NCI-H1694 (cell line): ENCODE data around the gene KNSTRN.

Experiments
- DNase-seq: peaks from one replicate; lab custom pipeline; 2025; lab: John Stamatoyannopoulos, UW

Gene KNSTRN

GRCh38 chr15:40397688-40398412 lies 15.3 kb downstream of the KNSTRN start:
- no peak for DNase-seq

- no peak for DNase-seq
Observed at GRCh38 chr15:40398413-40398873, 15.9 kb downstream of the KNSTRN start.

- DNase-seq, result no peak
Observed at GRCh38 chr15:40399370-40399769, 16.8 kb downstream of the KNSTRN start.

GRCh38 chr15:40405501-40406381 lies 23.2 kb downstream of the KNSTRN start, which contains the start of gene IVD:
IVD (plus strand) TSS chr15:40405795; CDS start chr15:40405828, 33 bp downstream.
- peak; percentile 85 for DNase-seq

DNA sequence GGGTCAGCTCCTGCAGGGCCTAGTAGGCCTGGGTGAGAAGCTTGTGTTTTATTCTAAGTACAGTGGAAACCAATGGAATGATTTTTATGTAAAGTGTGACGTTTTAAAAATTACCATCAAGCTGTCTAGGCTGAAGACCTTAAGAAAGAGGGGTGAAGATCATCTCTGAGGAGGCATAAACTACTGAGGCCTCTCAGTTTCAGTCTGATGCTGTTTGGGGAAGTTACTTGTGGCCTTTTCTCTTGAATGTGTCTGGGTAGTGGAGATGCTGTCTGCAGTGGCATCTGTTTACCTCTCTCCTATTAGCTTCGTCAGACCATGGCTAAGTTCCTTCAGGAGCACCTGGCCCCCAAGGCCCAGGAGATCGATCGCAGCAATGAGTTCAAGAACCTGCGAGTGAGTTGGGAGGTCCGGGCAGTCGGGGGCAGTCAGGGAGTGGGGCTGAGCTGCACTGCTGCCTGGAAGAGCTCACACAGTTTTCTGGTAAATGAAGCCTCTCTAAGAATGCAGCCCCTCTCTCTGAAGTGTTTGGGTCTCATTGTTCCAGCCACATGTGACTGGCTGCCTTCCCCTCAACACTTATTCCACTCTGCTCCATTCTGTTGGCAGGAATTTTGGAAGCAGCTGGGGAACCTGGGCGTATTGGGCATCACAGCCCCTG lies 24.9 kb downstream of the KNSTRN start:
- no peak for DNase-seq

- no peak for DNase-seq
Observed at GRCh38 chr15:40409366-40409765, 26.8 kb downstream of the KNSTRN start.

GRCh38 chr15:40410476-40410875 lies 28.0 kb downstream of the KNSTRN start:
- no peak for DNase-seq

GRCh38 chr15:40412095-40412759 lies 29.7 kb downstream of the KNSTRN start:
- DNase-seq, result no peak

DNA sequence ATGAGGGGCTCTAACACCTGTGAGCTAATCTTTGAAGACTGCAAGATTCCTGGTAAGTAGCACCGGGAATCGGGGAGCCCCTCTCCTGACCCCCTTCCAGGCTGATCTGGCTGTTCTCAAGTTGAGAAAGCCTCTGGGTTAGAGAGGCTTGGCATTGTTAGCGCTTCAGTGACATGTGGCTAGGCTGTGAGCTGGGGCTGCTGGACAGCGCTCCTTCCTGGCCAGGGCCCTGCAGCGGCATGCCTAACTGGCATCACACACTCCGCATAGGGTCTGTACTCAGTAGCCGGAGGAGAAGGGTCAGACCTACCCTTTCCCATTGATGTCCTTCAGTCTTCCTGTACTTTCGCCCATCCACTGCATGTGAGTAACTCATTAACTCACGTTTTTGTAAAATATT lies 30.5 kb downstream of the KNSTRN start:
- DNase-seq, result no peak

DNA sequence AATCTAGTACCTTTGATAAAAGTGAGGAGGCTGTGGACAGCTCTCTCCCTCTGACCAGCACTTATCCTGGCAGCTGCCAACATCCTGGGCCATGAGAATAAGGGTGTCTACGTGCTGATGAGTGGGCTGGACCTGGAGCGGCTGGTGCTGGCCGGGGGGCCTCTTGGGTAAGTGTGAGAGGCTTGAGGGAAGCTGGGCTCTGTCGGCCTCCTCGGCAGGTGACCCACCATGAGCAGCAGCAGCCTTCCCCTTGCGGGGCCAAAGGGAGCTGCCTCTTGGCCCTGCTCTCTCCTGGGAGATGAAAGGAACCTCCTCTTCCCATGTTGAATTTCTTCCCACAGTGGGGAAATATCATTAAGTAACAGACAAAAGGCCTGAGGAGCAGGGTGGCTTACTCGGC lies 32.3 kb downstream of the KNSTRN start:
- DNase-seq, result no peak

- no peak for DNase-seq
Observed at GRCh38 chr15:40415226-40415625, 32.7 kb downstream of the KNSTRN start.

DNA sequence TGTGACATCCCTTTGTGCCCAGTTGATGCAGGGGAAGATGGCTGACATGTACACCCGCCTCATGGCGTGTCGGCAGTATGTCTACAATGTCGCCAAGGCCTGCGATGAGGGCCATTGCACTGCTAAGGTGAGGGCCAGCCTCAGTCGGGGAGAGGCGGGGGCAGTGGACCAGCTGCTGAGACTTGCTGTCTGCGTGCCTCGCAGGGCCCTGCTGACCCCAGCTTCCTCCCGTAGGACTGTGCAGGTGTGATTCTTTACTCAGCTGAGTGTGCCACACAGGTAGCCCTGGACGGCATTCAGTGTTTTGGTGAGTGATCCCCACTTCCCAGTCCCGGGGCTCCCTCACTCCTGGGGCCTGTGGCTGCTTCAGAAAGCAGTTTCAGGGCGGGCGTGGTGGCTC lies 33.5 kb downstream of the KNSTRN start:
- no peak for DNase-seq

DNA sequence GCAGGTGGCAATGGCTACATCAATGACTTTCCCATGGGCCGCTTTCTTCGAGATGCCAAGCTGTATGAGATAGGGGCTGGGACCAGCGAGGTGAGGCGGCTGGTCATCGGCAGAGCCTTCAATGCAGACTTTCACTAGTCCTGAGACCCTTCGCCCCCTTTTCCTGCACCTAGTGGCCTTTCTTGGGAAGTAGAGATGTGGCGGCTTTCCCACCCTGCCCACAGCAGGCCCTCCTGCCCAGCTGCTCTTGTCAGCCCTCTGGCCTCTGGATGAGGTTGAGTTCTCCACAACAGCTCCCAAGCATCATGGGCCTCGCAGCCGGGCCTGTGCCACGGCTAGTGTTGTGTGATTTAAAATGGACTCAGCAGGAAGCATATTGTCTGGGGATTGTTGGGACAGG lies 35.6 kb downstream of the KNSTRN start:
- DNase-seq, result no peak

DNA sequence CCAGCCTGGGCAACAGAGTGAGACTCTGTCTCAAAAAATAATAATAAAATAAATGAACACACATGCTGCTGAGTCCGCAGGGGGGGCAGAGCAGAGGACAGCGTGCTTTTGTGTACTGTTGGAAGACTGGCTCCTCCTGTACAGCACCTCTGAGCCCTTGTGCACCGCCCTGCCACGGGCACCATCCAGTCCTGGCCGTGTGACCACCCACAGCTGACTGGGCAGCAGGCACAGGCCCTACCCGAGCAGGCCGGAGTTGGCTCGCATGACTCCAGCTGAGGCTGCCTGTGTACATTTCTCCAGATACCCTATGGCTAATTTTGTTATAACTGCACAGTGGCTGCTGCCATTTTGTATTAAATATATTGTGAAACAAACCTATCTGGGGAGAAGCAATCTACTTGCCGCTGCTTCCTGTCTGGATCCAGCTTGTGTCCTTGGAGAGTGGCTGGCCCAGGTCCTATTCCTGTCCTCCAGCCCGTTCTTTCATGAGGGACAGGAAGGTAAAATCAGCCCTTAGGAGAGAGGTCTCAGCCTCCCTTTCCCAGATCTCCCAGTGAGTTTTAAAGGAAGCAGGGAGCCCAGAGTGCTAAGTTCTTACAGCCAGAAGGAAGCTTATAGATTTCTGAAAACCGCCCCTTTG lies 37.7 kb downstream of the KNSTRN start:
- DNase-seq, result no peak

GRCh38 chr15:40420793-40421192 lies 38.3 kb downstream of the KNSTRN start:
- DNase-seq, result no peak

- DNase-seq, result peak; percentile 54
Observed at GRCh38 chr15:40421246-40422157, 39.0 kb downstream of the KNSTRN start.

DNA sequence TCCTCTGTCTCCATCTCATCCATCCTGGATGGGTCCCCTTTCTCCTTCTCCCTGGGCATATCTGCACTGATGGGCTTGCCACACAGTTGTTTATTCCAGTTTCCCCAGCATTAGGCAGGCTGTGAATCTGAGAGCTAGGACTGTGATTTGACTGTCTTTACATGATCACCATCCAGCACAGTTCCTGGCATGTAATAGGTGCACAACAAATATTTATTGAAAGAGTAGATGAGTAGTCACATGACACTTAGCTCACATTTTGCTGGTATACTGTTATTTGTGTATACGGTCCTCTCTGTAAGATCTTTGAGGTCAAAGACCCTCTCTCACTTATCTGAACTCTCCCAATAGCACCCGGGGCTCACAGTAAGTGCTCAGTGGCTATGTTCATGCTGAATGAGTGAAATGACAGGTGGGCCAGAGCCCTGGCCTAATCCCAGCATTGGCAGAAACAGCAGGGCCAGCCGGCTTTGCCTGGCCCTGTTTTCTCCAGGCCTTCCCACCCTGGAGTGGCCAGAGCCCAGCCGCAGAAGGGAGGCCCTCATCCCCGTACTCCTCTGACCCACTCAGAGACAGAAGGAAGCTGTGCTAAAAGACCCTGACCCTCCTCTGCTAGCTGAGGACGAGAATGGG lies 42.1 kb downstream of the KNSTRN start:
- no peak for DNase-seq

DNA sequence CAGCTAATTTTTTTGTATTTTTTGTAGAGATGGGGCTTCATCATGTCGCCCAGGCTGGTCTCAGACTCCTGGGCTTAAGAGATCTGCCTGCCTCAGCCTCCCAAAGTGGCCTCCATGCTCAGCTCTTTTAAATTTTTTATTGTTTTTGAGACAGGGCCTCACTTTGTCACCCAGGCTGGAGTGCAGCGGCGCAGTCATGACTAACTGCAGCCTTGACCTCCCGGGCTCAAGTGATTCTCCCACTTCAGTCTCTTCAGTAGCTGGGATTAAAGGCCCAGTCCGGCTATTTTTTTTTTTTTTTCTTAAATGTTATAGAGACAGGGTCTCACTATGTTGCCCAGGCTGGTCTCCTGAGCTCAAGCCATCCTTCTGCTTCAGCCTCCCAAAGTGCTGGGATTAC lies 43.2 kb downstream of the KNSTRN start:
- DNase-seq, result no peak

DNA sequence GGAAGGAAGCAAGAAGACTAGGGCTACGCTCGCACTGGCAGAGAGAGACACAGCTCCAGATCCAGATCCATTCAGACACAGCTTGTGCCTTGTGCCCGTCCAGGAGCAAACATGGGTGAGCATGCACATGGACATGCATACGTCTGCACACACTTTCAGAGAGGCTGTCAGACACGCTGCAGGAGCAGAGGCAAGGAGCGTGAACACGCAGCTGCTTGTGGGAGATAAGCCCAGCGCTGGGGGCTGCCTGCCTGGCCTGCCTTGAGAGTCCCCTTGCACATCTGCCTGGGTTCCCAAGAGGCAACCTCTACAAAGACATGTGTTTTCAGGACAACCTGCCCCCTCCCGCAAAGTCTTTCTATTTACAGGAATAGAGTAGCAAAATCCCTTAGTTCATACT lies 44.7 kb downstream of the KNSTRN start:
- no peak for DNase-seq

- no peak for DNase-seq
Observed at GRCh38 chr15:40428185-40428584, 45.7 kb downstream of the KNSTRN start.
